Adipocyte (in vitro differentiated cells): ENCODE measurements around the gene NELL1.

Source experiments
- DNase-seq: peaks from one replicate; pipeline ENCODE4 v3.0.0-alpha.2; 2015; ENCODE audit warnings: low read depth
- H3K27me3 ChIP-seq: replicated peaks from 2 replicates; pipeline ENCODE4 v1.7.0; 2013; ENCODE audit warnings: mild to moderate bottlenecking, low read length, moderate library complexity; ENCODE audit not compliant: control insufficient read depth, insufficient read depth
- H3K36me3 ChIP-seq: 2 replicates; pipeline ENCODE4 v1.7.0; 2013; ENCODE audit warnings: low read length, mild to moderate bottlenecking, moderate library complexity; ENCODE audit not compliant: control insufficient read depth, insufficient read depth, severe bottlenecking
- H3K4me1 ChIP-seq: 2 replicates; pipeline ENCODE4 v1.7.0; 2013; ENCODE audit warnings: mild to moderate bottlenecking, low read length, moderate library complexity; ENCODE audit not compliant: control insufficient read depth, insufficient read depth
- H3K4me3 ChIP-seq: 2 replicates; pipeline ENCODE4 v1.7.0; 2013; ENCODE audit warnings: mild to moderate bottlenecking, low read length, moderate library complexity
- H3K9ac ChIP-seq: 2 replicates; pipeline ENCODE4 v1.7.0; 2013; ENCODE audit warnings: mild to moderate bottlenecking, low read length, moderate library complexity
- H3K9me3 ChIP-seq: 2 replicates; pipeline ENCODE4 v1.7.0; 2013; ENCODE audit warnings: mild to moderate bottlenecking, low read length, moderate library complexity; ENCODE audit not compliant: control insufficient read depth

The NELL1 gene

DNA sequence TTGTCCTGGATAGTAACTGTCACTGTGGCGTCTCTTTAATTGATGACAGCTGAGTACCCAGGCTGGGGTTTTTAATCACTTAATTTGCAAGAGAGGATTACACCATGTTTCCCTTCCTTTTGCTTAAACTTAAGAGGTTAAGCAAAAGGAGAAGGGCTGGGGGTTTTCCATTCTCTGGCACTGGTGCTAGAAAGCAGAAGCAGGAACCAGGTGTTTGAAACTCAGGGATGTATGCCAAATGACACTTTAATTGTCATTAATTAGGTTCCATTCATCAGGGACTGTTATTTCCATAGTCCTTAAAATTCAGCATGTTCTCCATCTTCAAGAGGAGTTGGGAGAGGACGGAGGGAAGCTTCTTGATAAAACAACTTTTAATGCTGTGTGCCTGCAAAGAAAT, 746.2 kb downstream of the NELL1 start:
- Histone ChIP-seq H3K27me3 (no peaks in the 10 kb centered on the region), H3K36me3 (no peaks in the 10 kb centered on the region), H3K4me3 (no peak overlapping the region), H3K9me3 (no peaks in the 10 kb centered on the region), H3K4me1 (no peaks in the 10 kb centered on the region), H3K9ac (no peak overlapping the region)
- DNase-seq, result no peak

DNA sequence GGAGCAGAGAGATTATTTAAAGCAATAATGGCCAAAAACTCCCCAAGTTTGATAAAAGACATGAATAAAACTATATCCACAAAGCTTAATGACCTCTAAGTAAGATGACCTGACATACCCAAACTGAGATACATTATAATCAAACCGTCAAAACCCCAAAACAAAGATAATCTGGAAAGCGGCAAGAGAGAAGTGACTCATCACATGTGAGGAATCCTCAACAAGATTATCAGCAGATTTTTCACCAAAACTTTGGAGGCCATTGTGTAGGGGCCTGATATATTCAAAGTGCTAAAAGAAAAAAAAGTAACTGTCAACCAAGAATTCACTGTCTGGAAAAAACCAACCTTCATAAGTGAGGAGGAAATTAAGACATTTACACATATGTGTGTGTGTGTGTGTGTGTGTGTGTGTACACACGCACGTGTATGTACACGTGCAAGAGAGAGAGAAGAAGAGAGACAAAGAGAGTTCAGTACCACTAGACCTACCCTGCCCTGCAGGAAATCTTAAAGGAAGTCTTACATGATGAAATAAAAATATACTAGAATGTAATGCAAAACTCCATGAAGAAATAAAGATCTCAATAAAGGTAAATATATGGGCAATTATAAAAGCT, 752.4 kb downstream of the NELL1 start:
- DNase-seq, result no peak
- no peak overlapping the region for H3K4me3 ChIP-seq
- no peaks in the 10 kb centered on the region for H3K4me1 ChIP-seq
- no peak overlapping the region for H3K9ac ChIP-seq
- H3K27me3 ChIP-seq, result no peaks in the 10 kb centered on the region
- no peaks in the 10 kb centered on the region for H3K9me3 ChIP-seq
- H3K36me3 ChIP-seq, result no peaks in the 10 kb centered on the region

DNA sequence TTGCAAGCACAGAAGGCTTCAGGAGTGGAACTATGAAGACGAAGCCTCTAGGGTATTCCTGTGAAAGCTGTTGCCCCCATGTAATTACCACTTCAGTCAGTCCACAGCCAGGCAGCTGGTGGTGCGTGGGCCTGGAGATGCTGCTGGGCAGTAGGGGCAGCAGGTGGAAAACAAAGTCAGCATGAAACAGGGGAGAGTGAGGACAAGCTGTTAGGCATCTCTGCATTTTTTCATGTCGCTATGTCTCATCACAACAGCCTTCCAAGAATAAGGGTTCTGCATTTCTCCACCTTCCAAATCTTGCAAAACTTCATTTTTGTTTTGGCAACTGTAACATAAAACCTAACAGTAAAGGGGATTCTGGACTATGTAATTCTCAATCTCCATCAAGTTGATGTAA, 757.5 kb downstream of the NELL1 start:
- no peaks in the 10 kb centered on the region for H3K9me3 ChIP-seq
- no peak for DNase-seq
- H3K4me1 ChIP-seq, result no peaks in the 10 kb centered on the region
- H3K4me3 ChIP-seq, result no peak overlapping the region
- H3K27me3 ChIP-seq, result no peaks in the 10 kb centered on the region
- H3K36me3 ChIP-seq, result no peaks in the 10 kb centered on the region
- no peak overlapping the region for H3K9ac ChIP-seq

DNA sequence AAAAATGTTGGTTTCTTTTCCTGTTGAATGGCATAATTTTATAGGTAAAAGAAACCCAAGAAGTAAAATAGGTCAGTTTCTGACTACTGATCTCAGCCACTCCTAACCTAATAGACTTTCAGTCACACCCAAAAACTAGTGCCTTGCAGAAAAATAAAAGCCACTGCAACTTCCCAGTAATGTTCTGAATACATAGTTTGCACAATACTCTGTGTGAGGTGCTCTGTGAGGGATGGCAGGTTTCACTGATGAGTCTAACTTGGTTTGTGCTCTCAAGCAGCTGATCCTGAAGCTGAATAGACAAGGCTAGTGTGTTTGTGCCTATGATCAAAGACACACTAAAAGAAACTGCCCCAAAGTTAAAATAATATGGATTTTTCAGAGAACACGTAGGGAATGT, 758.3 kb downstream of the NELL1 start:
- Histone ChIP-seq H3K36me3 (no peaks in the 10 kb centered on the region), H3K9ac (no peak overlapping the region)
- DNase-seq, result no peak

DNA sequence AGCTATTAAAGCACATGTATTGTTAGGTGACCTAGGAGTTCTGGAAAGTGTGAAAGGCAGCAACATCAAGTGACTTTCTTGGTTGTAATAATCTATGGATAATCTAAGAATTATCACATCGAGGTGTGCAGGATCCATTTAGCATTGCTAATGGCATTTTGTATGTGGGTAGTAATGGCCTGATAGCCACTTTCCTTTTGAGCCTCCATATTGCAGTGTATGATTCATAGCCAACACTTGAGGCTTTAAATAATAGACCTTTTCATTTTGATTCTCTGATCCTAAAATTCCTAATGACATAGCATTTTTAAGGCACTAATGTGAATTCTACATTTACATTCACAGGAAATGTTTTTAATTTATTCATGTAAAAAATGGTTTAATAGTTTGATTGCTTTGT, 759.4 kb downstream of the NELL1 start:
- Histone ChIP-seq H3K9me3 (no peaks in the 10 kb centered on the region), H3K36me3 (no peaks in the 10 kb centered on the region), H3K9ac (no peak overlapping the region), H3K27me3 (no peaks in the 10 kb centered on the region), H3K4me3 (no peak overlapping the region), H3K4me1 (no peaks in the 10 kb centered on the region)
- no peak for DNase-seq

More for the DNA sequence above, 758.3 kb downstream of the NELL1 start:
- no peaks in the 10 kb centered on the region for H3K4me1 ChIP-seq
- H3K9me3 ChIP-seq, result no peaks in the 10 kb centered on the region
- no peak overlapping the region for H3K4me3 ChIP-seq
- H3K27me3 ChIP-seq, result no peaks in the 10 kb centered on the region

DNA sequence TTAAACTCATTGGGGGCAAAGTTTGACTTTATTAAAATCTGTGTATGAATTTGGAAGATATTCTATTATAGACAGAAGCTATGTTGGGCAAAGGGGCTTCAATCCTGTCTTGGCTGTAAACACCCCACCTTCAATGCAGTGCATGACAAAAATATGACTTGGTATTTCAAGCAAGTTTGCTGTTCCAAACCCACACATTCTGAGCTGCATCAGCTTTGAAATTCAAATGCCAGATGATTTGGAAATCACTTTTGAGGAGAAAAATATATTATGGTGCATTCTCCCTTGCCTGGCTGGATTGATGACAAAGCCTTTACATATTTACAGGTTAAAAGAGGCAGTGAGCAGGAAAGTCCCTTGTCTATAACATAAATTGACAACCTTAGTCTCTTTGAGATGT, 760.0 kb downstream of the NELL1 start:
- Histone ChIP-seq H3K27me3 (no peaks in the 10 kb centered on the region), H3K4me1 (no peaks in the 10 kb centered on the region), H3K9me3 (no peaks in the 10 kb centered on the region), H3K9ac (no peak overlapping the region), H3K36me3 (no peaks in the 10 kb centered on the region), H3K4me3 (no peak overlapping the region)
- DNase-seq, result no peak

DNA sequence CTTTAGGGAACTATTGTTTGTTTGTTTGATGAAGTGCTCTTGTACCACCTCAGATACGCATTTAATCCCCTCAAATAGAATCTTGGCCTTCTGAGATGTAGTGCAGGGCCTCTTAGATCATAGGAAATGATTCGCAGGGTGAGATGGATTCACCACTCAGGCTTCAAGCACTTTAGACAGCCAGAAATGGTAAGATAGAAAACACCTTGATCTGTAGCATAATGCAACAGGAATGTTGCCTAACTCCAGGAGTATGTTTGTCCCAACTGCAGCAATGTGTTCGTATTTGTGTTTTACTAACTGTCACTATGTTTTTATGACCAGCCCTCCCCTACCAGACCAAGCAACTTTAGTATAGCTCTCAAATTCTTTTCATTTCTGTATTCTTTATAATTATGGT, 761.2 kb downstream of the NELL1 start:
- no peak for DNase-seq
- Histone ChIP-seq H3K4me1 (no peaks in the 10 kb centered on the region), H3K36me3 (no peaks in the 10 kb centered on the region), H3K4me3 (no peak overlapping the region), H3K9ac (no peak overlapping the region), H3K9me3 (no peaks in the 10 kb centered on the region), H3K27me3 (no peaks in the 10 kb centered on the region)

DNA sequence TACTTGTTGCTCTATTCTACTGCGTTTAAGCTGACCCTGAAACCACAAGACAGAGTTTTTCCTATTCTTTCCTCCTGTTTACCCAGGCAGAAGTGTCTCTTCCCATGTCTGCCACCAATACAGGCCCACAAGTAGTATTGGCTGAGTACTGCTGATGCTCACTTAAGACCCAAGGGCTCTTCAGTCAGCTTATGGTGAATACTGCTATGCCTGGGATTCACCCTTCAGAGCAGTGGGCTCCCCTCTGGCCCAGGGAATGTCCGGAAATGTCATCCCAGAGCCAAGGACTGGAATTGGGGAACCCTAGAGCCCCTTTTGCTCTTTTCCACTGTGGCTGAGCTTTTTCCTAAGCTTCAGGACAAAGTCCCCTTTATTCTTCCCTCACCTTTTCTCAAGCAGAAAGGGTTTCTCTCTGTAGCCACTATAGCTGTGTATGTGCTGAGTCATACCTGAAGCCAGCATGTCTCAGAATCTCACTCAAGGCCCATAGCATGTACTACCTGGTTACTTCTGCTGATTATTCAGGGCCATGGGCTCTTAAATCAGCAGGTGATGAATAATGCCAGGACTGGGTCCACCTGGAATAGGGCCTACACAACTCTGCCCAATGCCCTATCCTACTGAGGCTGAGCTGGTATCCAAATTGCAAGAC, 777.7 kb downstream of the NELL1 start:
- Histone ChIP-seq H3K4me1 (no peaks in the 10 kb centered on the region), H3K36me3 (no peaks in the 10 kb centered on the region), H3K9me3 (peaks cover 4% of the 10 kb centered on the region), H3K9ac (no peak overlapping the region), H3K27me3 (no peaks in the 10 kb centered on the region), H3K4me3 (no peak overlapping the region)
- DNase-seq, result no peak

DNA sequence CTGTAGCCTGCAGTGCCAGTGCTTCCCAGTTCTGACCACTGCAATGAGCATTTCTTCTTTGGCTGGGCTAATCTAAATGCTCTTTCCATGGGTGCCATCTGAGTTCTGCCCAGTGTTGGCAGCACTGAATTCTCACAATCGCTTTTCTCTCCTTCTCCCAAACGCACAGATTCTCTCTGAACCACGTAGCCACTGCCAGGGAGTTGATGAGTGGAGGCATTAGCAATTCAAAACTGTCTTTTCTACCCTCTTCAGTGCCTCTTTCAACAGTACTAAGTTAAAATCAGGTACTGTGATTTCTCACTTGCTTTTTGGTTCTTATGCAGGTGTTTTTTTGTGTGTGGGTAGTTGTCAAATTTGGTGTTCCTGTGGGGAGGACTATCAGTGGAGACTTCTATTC, 778.5 kb downstream of the NELL1 start:
- Histone ChIP-seq H3K4me1 (no peaks in the 10 kb centered on the region), H3K4me3 (no peak overlapping the region), H3K9me3 (peaks cover 4% of the 10 kb centered on the region), H3K9ac (no peak overlapping the region), H3K36me3 (no peaks in the 10 kb centered on the region), H3K27me3 (no peaks in the 10 kb centered on the region)
- no peak for DNase-seq

DNA sequence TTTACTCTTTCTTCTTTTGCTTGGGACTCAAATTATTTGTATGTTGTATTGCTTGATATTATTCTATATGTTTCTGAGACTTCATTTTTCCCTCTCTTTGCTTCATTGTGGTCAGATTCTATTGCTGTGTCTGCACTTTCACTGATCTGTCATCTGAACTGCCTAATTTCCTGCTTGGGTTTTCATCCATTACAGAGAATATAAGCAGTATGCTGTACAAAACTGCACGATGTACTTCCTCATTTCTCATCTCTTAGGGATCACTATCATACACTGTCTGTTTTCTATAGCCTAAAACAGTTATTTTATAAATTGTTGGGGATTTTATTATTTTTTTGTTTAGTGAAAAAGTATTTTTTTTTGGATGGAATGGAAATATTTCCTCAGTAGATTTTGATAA, 786.8 kb downstream of the NELL1 start:
- no peaks in the 10 kb centered on the region for H3K27me3 ChIP-seq
- no peak for DNase-seq

DNA sequence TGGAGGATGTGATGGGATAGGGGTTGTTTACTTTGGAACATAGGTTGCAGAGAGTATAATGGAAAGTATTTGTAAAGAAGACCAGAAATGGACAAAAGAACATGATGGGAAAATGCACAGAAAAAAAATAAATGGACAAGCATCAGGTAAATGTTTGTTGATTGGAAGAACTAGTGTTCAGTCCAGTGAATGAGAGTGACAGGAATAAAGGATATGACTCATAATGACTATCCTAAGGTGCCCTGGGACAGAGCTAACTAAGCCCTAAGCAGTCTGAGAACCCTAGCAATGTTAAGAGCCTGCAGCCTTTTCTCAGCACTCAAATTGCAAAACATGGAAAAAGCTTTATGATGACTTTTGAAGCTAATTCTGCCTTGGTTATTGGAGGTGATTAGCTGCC, 790.7 kb downstream of the NELL1 start:
- no peaks in the 10 kb centered on the region for H3K27me3 ChIP-seq
- H3K9ac ChIP-seq, result no peak overlapping the region
- no peaks in the 10 kb centered on the region for H3K9me3 ChIP-seq
- no peak overlapping the region for H3K4me3 ChIP-seq
- no peaks in the 10 kb centered on the region for H3K4me1 ChIP-seq
- H3K36me3 ChIP-seq, result no peaks in the 10 kb centered on the region
- no peak for DNase-seq

More for the DNA sequence above, 786.8 kb downstream of the NELL1 start:
- no peak overlapping the region for H3K9ac ChIP-seq
- H3K4me3 ChIP-seq, result no peak overlapping the region
- H3K36me3 ChIP-seq, result no peaks in the 10 kb centered on the region
- H3K9me3 ChIP-seq, result no peaks in the 10 kb centered on the region
- no peaks in the 10 kb centered on the region for H3K4me1 ChIP-seq

DNA sequence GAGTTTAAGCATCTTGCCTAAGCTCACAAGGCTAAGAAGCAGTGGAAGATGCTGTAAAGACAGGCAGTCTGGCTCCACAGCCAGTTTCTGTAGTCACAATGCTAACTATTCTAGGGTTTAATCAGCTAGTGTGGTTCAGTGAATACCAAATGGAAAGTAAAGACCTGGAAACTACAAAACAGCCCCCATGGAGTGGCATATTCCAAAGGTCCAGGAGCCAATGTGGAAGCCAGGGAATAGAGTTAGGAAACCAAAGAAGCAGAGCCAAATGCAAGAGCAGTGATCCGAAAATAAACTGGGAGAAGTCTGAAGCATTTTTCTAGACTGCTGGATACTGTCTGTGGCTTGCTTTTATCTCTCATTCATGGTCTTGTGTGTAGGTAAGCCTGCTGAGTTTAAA, 792.3 kb downstream of the NELL1 start:
- H3K4me3 ChIP-seq, result no peak overlapping the region
- H3K4me1 ChIP-seq, result no peaks in the 10 kb centered on the region
- no peaks in the 10 kb centered on the region for H3K9me3 ChIP-seq
- no peak for DNase-seq
- no peak overlapping the region for H3K9ac ChIP-seq
- H3K36me3 ChIP-seq, result no peaks in the 10 kb centered on the region
- no peaks in the 10 kb centered on the region for H3K27me3 ChIP-seq
